Amniotic epithelial cell (primary cell): Measurements from ENCODE around the gene NACC2.

ENCODE experiments used
- DNase-seq: peaks from one replicate; pipeline ENCODE4 v3.0.0-alpha.2; 2010; ENCODE audit warnings: low read depth

The NACC2 gene

DNA sequence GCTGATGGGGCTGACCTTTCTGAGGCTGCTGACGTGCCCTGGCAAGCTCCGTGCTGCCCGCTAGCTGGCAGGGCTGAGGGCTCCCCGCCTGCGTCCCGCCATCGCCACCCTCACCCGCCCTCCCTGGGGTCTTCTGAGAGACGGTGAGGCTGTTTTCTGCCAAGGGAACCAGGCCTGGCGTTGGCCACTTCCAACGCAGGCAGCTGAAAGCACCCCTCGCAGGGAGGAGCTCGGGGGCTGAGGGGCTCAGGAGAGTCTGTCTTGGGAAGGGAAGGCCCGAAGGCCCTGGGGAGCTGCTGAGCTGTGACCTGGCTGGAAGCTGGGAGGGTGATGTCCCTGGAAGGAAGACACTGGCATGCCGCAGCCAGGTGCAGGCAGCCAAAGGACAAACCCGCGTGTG, 33.3 kb upstream of the NACC2 start:
- no peak for DNase-seq

DNA sequence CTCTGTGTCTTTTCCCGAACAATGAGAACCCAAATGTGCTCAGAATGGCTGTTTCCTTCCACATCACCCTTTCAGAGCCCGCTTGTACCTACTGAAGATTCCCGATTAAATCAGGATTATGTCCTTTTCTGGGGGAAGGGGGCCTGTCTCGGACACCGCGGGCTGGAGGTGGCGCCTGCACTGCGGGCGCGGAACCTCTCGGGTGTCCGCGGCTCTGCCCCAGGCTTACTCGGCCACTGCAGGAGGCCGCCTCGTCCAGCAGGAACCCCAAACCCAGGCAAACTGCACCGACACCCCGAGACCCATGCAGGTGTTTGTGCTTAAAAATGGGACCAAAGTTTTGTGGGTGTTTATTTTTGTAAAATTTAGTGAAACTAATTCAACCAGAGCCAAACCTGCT, 32.2 kb upstream of the NACC2 start:
- no peak for DNase-seq

DNA sequence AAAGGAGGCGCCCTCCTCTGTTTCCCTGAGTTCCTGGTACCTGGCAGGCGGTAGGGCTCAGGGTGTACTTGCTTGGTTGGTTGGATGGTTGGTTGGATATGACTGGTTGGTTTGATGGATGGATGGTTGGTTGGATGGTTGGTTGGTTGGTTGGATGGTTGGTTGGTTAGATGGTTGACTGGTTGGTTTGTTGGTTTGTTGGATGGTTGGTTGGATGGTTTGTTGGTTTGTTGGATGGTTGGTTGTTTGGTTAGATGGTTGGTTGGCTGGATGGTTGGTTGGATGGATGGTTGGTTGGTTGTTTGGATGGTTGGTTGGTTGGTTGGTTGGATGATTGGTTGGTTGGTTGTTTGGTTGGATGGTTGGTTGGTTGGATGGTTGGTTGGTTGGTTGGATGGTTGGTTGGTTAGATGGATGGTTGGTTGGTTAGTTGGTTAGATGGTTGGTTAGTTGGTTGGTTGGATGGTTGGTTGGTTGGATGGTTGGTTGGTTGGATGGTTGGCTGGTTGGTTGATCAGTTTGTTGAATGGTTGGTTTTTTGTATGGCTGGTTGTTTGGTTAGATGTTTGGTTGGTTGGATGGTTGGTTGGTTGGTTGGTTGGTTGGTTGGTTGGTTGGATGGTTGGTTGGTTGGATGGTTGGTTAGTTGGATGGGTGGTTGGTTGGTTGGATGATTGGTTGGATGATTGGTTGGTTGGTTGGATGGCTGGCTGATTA, 30.0 kb upstream of the NACC2 start:
- no peak for DNase-seq

DNA sequence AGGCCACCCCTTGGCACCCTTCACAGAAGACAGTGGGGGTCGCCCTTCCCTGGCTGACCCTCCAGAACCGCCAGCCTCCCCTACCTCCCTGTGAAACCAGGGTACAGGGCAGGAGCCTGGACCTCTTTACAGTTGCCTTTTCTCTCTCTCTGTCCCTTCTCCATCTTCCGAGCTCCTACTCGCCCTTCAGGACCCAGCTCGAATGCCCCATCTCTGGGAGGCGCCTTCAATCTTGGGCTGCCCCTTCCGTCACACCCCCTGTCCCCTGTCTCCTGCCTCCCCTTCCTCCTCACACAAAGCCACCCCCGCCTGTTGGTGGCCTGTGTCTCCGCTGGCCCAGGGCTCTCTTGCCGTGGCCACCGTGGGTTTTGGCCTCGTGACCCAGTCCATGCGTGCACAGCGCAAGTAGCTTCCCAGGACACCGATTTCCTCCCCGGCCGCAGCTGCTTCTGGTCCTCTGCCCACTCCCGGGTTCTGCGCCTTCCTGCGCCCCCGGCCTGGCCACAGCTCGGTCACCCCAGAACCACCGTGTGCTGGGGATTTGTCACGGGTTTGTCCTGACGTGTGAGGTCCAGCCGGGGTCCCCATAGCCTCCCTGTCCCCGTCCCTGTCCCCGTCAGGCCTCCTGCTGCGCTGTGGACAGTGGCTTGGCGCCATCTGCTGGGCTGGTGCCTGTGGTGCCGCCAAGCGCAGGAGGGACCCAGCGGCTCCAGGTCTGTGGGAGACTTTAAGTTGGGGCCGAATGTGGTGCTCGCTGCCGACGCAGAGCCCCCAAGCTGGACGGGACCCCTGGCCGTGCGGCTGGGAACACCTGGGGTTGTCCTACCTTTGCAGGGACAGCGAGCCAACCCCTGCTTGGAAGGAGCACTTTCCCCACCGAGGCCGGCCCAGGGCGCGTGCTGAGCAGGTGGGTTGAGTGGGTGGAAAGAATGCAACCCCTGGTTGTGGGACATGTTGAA, 27.6 kb upstream of the NACC2 start:
- no peak for DNase-seq

DNA sequence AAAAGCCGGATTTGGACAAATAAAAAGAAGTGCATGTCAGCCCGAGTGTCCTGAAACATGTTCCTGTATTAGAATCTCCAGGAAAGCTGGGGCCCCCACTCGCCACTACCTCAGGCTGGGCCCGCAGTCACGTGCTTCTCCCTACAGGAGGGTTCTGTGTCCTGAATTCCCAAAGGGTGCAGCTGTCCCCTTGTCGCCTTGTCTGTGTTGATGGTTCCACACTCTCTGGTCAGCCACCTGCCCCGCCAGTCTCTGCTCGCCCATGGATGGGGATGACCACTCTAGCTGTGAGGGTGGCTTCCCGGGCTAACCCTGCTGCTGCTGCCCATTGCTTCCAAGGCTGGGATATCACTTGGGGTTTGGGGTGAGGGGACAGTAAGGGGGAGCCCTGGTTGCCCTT, 26.7 kb upstream of the NACC2 start:
- DNase-seq = no peak

DNA sequence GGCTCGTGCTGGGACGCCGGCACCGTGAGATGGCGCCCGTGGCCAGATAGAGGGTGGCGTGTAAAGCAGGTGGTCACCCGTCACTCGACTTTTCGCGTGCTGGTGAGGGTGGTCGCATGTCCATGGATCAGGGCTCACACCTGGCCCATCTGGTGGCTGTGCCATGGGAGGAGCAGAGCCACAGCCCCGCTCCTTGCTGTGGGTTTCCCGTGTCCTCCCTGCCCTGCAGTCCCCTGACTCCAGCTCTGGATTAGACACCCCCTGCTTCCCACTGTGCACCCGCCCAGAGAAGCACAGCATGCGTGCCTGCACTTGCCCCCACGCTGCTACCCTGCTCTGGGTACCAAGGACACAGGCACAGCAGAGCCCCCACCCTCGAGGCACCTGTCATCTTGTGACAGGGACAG, 25.4 kb upstream of the NACC2 start:
- DNase-seq = no peak

DNA sequence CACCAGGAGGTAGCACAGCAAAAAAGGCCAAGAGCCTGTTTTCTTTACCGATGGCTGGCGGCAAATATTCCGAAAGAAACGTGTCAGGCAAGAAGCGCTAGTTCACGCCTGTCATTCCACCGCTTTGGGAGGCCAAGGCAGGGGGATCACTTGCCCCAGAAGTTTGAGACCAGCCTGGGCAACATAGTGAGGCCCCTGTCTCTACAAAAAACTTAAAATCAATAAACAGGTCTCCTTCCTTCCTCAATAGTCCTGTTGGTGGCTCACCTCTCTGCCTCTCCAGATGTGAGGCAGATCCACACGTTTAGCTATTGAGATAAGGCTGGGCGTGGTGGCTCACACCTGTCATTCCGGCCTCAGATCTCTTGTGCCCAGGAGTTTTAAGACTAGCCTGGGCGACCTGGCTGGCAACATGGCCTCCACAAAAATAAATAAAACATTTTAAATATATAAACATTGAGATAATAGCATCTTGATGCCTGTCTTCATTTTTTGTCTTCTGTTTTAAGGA, 24.8 kb upstream of the NACC2 start:
- no peak for DNase-seq

DNA sequence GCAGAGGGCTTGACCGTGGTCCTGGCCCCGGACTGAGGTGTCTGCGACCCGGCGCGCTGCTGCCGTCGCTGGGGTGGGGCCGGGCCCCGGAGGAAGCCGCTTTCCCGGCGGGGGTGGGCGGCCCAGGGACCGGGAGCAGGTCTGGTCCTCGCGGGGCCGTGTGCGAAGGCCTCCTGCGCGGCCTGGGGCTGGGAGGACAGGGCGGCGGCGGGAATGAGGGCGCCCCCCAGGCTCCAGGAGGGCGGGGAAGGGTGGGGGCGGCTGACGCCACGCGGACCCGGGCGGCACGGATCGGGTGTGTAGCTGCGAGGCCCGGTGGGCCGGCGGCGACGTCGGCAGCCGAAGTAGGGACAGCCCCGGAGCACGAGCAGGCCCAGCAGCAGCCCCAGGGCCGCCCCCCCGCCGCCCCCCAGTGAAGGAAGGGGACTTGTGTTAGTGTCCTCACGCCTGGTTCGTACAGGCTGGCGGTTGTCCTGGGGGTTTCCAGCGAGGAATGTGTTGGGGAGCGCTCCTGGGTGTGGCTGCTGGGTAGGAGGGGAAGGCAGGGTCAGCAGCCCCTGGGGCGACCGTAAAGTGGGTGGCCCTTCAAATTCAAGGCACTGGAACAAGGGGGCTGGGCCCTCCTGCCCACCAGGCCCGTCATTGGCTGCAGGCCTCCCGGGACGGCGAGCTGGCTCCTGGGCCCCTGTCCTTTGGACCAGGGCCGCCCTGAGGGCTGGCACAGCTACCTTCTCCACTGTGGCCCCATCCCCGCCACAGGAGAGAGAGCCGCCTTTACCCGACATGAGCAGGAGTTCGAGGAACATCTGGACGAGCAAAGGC, 24.2 kb upstream of the NACC2 start:
- DNase-seq = no peak

DNA sequence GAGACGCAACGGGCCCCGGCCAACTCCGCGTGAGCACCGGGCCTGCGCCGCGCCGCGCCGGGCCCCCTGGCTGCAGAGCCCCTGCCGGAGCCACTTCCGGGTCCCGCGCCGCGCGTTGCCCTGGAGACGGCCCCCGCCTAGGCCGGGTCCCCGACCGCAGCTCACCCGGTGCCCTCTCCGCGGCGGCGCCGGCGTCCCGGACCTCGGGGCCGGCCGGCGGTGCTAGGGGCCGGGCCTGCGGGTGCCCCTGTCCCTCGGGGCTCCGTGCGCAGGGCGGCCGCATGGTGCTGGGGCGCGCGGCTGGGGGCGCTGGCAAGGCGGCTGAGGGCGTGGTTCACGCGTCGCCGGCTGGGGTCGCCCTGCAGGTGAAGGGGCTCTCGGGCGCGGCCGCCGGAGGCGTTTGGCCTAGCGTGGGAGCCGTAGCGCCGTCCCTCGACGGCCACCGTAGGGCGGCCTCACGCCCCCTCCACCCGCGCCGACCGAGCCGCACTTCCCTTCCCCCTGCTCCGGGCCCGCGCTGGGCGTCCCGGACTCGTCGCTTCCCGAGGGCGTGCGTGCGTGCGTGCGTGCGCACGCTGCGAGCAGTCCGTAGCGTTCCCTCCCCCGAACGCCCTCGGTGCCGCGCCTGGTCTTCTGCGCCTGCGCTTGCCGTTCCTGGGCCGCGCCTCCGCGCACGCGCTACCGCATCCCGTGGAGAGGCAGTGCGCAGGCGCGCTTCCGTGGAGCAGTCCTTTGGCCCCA, 23.4 kb upstream of the NACC2 start, which contains the start of gene TMEM250:
TMEM250 (minus strand) TSS at position 556 of the 741 bp plus-strand sequence. CDS start 1,975 bp downstream, outside the sequence.
- DNase-seq = peak; percentile 93

DNA sequence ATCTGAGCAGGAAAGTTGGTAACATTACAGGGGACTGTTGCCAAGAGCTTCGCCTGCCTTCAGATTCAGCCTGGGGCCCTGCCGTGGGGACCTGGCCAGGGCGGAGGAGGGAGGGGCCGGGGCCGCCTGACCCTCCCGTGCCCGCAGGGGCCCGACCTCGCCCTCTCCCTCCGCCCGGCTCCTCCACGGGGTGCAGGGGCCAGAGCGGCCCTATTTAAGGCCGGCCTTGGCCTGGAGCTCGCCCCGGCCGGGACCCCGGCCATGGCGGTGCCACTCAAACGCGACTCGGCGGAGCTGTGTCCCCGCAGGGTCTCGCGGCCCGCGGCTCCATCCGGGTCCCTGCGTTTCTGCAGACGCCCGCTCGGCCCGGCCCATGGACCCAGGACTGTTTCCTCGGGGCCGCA, 22.8 kb upstream of the NACC2 start:
- DNase-seq = no peak

DNA sequence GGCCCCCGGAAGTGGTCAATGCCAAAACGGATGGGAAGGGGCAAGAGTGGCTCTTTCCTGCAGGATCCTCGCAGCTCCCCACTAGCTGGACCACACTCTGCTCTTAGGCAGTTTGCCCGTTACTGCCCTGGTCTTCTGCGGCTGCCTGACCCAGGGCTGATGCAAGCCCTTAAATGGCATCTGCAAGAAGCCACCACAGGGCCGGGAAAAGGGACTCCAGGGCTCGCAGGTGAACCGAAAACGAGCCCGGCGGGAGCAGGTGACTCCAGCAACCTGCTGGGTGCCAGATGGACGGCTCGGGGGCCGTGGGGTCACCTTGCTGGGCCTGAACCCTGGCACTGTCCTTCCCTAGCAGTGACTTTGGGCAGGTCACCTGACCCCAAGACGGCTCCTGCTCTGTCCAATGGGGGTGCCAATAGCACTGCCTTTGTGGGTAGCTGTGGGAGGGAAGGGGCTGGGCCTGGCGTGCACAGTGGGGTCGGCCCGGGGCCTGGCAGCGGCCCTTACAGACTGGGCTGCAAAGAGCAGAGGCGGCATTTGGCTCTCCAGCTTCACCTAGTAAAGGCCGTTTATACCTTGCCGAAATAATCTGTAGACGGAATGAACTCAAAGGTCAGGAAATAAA, 22.3 kb upstream of the NACC2 start:
- DNase-seq = no peak

DNA sequence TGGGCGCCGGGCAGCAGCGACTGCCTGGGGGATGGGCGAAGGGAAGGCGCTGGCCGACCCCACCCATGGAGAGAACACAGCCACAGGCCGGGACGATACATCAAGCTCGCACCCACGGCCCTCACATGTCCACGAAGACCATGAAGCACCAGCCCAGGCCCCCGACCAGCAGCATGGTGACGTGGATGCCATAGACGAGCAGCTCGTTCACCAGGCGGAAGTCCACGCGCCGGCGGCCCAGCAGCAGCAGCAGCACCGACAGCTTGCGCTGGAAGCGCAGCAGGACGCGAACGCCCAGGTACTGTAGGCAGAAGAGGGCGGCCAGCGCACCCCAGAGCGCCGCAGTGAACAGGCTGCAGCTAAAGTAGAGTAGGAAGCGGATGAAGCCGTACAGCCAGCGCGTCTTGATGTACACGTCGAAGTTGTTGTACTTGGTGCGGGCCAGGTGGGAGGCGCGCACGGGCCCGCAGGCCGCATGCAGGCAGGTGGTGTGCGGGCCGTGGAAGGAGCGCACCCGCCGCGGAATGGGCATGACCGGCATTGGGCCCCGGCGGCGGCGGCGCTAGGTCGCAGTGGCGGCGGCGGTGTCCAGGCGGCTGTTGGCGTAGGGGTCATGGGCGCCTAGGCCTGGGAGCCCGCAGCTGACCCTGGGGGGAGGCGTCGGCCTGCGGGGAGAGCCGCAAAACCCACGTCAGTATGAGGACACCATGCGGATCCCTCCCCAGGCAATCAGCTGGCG, 21.4 kb upstream of the NACC2 start:
- DNase-seq = no peak

DNA sequence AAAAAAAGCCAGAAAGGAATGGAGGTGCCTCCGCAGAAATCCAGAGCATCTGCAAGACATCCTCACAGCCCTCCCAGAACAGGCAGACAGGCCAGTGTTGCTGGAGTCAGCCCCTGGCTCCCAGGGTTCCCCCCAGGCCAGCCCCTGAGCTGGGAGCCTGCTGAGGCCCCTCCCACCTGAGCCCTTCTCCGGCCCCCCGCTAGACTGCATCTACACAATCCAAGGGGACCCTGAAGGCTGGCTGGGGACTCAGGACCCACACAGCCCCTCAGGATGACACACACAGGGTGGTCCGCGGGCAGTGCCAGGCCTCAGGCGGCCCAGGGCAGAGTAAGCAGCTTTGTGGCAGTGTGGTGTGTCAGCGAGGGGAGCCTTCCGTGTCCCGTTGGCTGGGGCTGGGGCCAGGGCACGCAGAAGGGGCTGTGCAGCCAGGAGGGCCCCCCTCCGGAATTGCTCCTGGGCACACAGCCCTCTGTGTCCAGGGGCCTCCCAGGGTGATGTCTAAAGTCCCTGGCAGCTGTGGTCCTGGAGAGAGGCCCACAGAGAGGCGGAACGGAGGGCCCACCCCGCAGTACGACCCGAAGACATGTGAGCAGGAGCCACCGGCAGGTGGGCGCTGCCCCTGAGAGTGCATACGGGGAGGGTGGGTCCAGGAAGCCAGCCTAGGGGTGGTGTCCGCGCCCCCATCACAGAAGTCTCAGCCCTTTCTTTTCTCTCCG, 20.7 kb upstream of the NACC2 start:
- no peak for DNase-seq

DNA sequence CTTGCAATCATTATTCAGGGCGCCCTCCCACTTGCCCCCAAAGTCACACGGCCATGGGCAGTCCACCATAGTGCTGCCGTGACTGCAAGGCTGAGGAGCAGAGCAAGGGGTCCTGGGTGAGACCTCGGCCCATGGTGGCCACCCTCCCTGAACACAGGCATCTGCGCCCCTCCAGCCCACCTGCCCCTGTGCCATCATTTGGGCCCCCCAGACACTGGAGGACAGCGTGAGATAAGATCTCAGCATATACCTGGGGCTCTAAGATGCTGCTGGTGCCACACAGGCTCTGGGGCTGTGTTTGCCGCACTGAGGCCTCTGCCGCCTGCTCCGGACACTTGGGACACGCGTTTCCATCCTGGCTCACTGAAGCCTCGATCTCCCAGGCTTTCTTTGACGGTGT, 20.1 kb upstream of the NACC2 start:
- no peak for DNase-seq

DNA sequence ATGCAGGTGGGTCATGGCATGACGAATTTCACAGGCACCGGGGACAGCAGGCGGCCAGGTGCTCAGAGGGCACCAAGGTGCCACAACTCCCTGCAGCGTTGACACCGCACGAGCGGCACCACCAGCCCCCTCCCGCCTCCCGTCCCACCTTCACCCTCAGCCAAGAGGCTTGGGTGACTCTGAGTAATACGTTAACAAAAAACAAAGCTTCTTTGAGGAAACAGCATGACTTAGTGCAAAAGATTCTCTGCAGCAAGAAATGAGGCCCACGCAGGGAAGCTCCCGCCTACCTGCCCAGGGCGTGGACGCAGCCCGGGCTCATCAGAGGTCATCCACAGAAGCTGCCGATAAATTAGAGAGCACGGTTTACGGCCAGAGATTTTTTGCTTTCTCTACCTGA, 19.5 kb upstream of the NACC2 start:
- no peak for DNase-seq

DNA sequence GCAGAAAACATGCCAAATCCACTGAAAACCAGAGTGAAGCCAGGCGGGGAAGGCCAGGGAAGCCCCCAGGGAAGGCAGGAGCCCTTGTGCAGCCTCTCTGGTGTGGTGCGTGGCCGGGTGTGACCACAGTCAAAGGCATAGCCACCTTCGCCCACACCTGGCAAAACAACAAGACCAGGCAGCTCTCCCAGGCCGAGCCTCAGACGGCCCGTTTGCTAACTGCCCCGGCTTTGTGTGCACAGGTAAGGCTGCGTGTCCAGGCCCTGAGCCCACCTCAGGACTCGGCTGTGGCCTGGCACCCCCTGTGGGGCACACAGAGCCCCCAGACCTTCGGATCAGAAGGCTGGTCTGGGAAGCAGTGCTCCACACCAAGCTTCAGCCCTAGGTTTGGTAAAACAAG, 17.5 kb upstream of the NACC2 start:
- DNase-seq = no peak

DNA sequence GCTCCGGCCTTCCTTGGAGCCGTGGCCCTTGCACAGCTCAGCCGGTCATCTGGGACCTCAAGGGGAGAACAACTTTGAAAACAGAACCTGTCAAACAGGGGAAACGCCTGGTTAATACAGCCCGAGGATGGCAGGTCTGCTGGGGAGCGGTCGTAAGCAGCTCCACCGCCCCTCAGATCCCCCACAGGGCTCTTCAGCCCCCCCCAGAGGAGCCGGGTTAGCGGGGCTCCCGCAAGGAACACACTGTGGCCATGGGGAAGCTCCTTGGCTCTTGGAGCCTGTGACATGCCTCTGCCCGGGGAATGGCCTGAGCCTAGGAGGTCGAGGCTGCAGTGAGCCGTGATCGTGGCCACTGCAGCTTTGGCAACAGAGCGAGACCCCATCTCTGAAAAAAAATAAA, 16.8 kb upstream of the NACC2 start:
- DNase-seq = no peak

DNA sequence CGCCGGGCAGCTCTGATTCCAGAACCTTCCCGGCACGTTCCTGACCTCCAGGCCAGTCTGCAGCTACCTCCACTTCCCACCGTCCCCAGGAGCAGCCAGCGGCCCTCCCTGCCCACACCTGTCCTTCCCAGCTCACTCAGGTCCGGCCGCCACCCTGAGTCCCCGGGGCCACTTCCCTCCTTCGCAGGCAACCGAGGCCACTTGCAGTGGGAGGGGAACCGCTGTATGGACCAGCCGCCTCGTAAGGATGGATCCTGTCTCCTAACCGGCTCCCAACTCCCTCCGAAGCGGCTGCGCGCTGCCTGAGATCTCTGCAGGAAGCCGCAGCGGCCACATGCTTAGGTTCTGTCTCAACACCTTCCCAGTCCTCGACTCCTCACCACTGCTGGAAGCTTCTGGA, 16.1 kb upstream of the NACC2 start:
- DNase-seq = no peak
